Ovary (tissue), 9 donors: ENCODE measurements around the gene PHACTR1. TPM values are rescaled to one million over a fixed set of nuclear protein-coding genes. Genes with fewer than 3 reads are reported as not detected.

Source experiments
- DNase-seq, 5 donors: peaks; one replicate each; pipeline ENCODE4 v3.0.0-alpha.2; 2019 to 2020
- H3K27ac ChIP-seq, 2 donors: fragments of 200-600 bp; one replicate each; pipeline versions ENCODE4 v1.5.1 to v1.8.0; 2019 to 2022
- H3K27me3 ChIP-seq: fragments of 200-600 bp; one replicate; pipeline ENCODE4 v1.8.0; 2022
- H3K36me3 ChIP-seq: fragments of 200-600 bp; sonication (generic); one replicate; pipeline ENCODE4 v1.5.1; 2019
- H3K4me1 ChIP-seq: one replicate; pipeline ENCODE4 v1.8.1; 2013; ENCODE audit warnings: mild to moderate bottlenecking, moderate library complexity; ENCODE audit not compliant: insufficient read depth
- H3K4me3 ChIP-seq: fragments of 200-600 bp; sonication (generic); one replicate; pipeline ENCODE4 v1.5.1; 2017
- H3K9me3 ChIP-seq, 2 donors: fragments of 200-600 bp in 1 of 2; sonication (generic) in 1 of 2; one replicate each; pipeline versions ENCODE4 v1.5.1 to v1.8.1; 2013 to 2019; ENCODE audit warnings: mild to moderate bottlenecking in 1 of 2, moderate library complexity in 1 of 2
- EP300 ChIP-seq: sonication (generic); formaldehyde crosslinking; IDR thresholded peaks from one replicate; pipeline ENCODE4 v1.6.1; 2017; ENCODE audit warnings: antibody characterized with exemption
- POLR2A ChIP-seq: fragments of 450-650 bp; IDR thresholded peaks from one replicate; pipeline ENCODE4 v1.6.1; 2017; ENCODE audit warnings: antibody characterized with exemption, mild to moderate bottlenecking, moderate library complexity
- WGBS, 3 donors: extraction: QIAGEN DNeasy Blood & Tissue Kit in 1 of 3; methylation state at CpG; one replicate each; pipeline versions ENCODE4 v1.1.5 to v1.1.7; 2013 to 2017; 5-methylcytosine and 5-hydroxymethylcytosine counted together
- intact Hi-C, 4 donors: fragments of 100-400 bp; cut with DNase I; formaldehyde crosslinking; loops; one replicate each; pipeline versions ENCODE4 v1.11.0 to v1.15.1; 2022 to 2023
- polyA plus RNA-seq, 2 donors: library from polyadenylated mRNA; stranded (reverse); fragments of 200-250 nt in 1 of 2; fragments of 350-450 nt in 1 of 2; fragmentation: Illumina TruSeq in 1 of 2; extraction: RNeasy Lipid Tissue Mini Kit (QIAGEN cat#74804) in 1 of 2; gene quantifications; one replicate each; pipeline ENCODE4 v1.2.3, GENCODE V29; 2013 to 2014
- total RNA-seq, 7 donors: library from RNA; depleted of rRNA in 2 of 7; stranded (reverse); fragments of >200 nt in 2 of 7; fragmentation: NEBNext Ultra II Directional in 3 of 7; extraction: Animal tissue kit (Norgen Biotek cat#: 25700) in 3 of 7; gene quantifications; one replicate each; pipeline versions ENCODE4 v1.1.0 to v1.2.4, GENCODE V29; 2016 to 2023
- TF ChIP-seq, protein P1 (sequence below), 3 donors: fragments of 450-650 bp in 2 of 3; fragments of 200-600 bp in 1 of 3; IDR thresholded peaks; one replicate each; pipeline versions ENCODE4 v1.5.1 to v1.8.0; 2016 to 2022; ENCODE audit warnings: antibody characterized with exemption in 3 of 3, mild to moderate bottlenecking in 1 of 3
- donor health status: DM: no; HTN: no; CAD: no; lungs with moderate emphysema.
- donor health status: DM: no; HTN: no; CAD: no.
- donor health status: Bipolar disorder and iron deficiency.
- donor health status: DM: yes; HTN: yes; CAD: no.
- donor health status: DM: no; HTN: no; CAD: no.
- donor health status: DM: yes; HTN: yes; CAD: no.

Gene PHACTR1
- total and polyA plus RNA-seq, 9 donors, result 0.48 to 10.9 (median 3.7) TPM

DNA sequence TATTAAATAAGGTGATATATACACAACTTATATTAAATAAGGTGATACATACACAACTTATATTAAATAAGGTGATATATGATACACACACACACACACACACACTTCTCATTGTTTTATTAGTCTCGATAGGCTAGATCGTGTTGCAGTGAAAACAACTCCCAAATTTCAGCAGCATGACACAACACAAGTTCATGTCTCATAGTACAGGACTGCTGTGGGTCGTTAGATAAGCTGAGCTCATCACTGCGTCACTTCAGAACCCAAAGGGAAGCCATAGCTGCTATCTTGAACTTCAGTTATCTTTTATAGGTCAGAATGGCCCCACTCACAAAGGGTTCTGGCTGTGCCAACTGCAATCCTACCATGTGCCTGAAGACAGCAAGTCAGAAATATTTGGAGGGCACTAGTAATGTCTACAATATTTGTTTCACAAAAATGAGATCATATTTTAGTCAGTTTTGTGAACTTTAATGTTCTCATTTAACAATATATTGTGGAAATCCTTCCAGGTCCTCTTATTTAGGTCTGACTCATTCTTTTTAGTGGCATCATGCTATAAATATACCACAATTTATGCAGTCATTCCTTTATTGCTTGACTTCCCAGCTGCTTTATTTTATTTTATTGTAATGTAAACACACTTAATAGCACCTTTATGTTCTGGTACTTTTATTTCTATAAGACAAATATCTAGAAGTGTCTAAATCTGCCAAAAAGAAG lies 290.2 kb downstream of the PHACTR1 start:
- Histone ChIP-seq H3K4me1 (no peaks in the 10 kb centered on the region), H3K27me3 (no peaks in the 10 kb centered on the region), H3K4me3 (no peak overlapping the region), H3K27ac (no peak overlapping the region), H3K36me3 (no peaks in the 10 kb centered on the region), H3K9me3 (no peaks in the 10 kb centered on the region)
- no peak for TF ChIP-seq POLR2A
- TF ChIP-seq, protein P1, sequence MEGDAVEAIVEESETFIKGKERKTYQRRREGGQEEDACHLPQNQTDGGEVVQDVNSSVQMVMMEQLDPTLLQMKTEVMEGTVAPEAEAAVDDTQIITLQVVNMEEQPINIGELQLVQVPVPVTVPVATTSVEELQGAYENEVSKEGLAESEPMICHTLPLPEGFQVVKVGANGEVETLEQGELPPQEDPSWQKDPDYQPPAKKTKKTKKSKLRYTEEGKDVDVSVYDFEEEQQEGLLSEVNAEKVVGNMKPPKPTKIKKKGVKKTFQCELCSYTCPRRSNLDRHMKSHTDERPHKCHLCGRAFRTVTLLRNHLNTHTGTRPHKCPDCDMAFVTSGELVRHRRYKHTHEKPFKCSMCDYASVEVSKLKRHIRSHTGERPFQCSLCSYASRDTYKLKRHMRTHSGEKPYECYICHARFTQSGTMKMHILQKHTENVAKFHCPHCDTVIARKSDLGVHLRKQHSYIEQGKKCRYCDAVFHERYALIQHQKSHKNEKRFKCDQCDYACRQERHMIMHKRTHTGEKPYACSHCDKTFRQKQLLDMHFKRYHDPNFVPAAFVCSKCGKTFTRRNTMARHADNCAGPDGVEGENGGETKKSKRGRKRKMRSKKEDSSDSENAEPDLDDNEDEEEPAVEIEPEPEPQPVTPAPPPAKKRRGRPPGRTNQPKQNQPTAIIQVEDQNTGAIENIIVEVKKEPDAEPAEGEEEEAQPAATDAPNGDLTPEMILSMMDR (IDR thresholded peaks at IDR 0.05), result no peak
- no peak for TF ChIP-seq EP300
- DNase-seq, result no peak
- 67 to 72% (median 72%) methylated on average over 4 of the region's 4 CpGs for WGBS, 3 donors
- intact Hi-C loops, result no loop called here

DNA sequence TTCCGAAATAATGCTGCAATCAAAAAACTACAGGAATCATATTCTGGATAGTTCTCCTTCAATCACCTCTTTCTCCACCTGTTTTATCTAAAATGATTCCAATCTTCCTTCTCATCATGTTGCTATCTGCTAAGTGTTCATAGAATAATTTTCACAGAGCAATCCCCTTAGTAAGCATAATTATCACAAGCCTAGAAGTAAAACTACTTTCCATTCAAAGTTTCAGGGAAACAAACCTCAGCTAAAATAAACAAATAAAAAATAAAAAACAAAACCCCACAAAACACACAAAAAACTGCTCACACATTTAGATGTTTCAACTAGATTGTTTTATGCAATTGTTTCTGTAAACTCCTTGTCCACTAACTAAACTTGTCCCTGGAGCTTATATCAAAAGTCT lies 291.2 kb downstream of the PHACTR1 start:
- no peaks in the 10 kb centered on the region for H3K27me3 ChIP-seq
- H3K4me3 ChIP-seq, result no peak overlapping the region
- H3K9me3 ChIP-seq, result no peaks in the 10 kb centered on the region
- intact Hi-C loops, result no loop called here
- 93 to 100% (median 100%) methylated on average over 1 of the region's 1 CpG for WGBS, 3 donors
- no peaks in the 10 kb centered on the region for H3K4me1 ChIP-seq
- DNase-seq, result no peak
- TF ChIP-seq, protein P1 (IDR thresholded peaks at IDR 0.05), result no peak
- TF ChIP-seq POLR2A (no peak), EP300 (no peak)
- no peaks in the 10 kb centered on the region for H3K36me3 ChIP-seq
- H3K27ac ChIP-seq, result no peak overlapping the region

DNA sequence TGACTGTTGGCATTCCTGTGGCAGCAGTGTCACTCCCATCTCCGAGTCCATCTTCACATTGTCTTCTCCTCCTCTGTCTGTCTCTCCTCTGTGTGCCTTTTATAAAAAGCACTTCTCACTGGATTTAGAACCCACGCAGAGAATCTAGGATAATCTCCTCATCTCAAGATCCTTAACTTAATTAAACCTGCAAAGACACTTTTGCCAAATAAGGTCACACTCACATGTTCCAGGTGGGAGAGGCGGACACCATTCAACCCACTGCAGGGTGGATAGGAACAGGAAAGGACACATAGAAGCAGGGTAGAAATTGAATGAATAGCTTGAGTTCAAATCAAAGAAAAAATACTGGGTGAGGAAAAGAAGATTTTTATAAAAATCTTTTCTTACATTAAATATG lies 292.5 kb downstream of the PHACTR1 start:
- 87 to 94% (median 93%) methylated on average over 3 of the region's 3 CpGs for WGBS, 3 donors
- no peak overlapping the region for H3K27ac ChIP-seq
- H3K4me1 ChIP-seq, result peaks cover 1% of the 10 kb centered on the region
- no peak overlapping the region for H3K4me3 ChIP-seq
- no peaks in the 10 kb centered on the region for H3K36me3 ChIP-seq
- no peak for DNase-seq
- H3K27me3 ChIP-seq, result no peaks in the 10 kb centered on the region
- intact Hi-C loops, result no loop called here
- TF ChIP-seq EP300 (no peak), POLR2A (no peak)
- TF ChIP-seq, protein P1 (IDR thresholded peaks at IDR 0.05), result no peak
- H3K9me3 ChIP-seq, result no peaks in the 10 kb centered on the region

DNA sequence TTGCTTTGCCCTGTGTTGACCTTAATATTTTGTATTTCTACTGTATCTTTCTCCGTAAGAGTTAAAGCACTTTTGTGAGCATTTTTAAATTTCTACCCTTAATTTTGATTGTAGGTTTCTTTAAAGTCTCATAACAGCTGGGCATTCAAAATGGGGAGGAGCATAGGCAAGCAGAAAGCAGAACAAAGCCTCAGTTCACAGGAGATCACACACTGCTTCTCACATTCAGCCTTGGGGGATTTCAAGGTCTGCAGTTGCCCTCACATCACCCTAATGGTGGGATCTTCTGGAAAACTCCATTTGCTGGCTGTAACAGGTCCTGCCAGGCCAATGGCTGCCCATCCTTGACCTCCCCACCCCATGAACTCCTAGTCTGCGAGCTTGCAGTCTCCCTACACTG lies 292.9 kb downstream of the PHACTR1 start:
- Histone ChIP-seq H3K4me3 (no peak overlapping the region), H3K4me1 (peaks cover 3% of the 10 kb centered on the region), H3K27ac (no peak overlapping the region), H3K27me3 (no peaks in the 10 kb centered on the region), H3K36me3 (no peaks in the 10 kb centered on the region), H3K9me3 (no peaks in the 10 kb centered on the region)
- TF ChIP-seq POLR2A (no peak), EP300 (no peak)
- TF ChIP-seq, protein P1 (IDR thresholded peaks at IDR 0.05), result no peak
- intact Hi-C loops, result no loop called here
- WGBS, 3 donors, result 82 to 93% (median 91%) methylated on average over 2 of the region's 2 CpGs
- DNase-seq, result no peak
